ENCODE measurements around the gene LHFPL5.

LHFPL5 gene

DNA sequence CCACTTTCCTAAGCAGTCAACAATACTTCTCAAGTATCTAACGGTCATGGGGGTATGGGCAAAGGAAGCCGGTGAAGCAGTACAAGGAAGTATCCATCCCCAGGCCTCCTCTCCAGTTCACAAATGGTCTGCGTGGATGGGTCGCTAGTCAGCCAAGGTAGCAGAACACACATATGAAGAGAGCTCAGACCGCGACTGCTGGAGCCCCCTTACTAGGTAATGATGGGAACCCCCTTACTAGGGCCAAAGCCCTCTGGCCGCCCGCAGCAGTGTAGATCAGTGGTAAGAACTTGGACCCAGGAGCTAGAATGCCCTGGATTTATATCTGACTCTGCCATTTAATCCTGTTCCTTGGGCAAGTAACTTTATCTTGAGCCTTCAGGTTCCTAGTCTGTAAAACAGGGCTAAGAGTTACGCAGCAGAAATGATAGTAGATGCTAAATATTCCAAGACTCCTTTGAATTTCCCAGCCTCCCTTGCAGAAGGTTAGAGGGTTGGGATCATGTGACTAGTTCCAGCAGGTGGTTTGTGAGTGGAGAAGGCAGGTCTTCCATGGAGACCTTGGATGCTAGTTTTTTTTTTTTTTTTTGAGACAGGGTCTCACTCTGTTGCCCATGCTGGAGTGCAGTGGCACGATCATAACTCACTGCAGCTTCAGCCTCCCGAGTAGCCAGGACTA is 30.9 kb upstream of the LHFPL5 start:
- no peaks in the 10 kb centered on the region for H3K27me3 ChIP-seq (ENCODE audit: insufficient read depth, poor library complexity, severe bottlenecking)

DNA sequence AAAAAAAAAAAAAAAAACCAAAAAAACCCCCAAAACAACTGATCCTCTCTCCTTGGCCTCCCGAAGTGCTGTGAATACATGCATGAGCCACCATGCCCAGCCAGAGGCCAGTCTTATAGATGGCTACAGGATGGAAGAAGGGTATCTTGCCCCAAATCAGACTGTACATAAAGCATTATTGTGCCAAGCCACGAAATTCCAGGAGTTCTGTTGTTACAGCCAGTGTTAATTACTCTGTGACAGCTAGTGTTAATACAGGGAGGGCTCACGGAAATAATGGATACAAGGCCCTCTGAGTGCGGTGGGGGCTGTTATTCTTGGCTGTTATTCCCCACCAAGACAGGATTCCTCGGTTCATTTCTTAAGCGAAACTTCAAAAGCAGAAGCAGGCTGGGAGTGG is 30.1 kb upstream of the LHFPL5 start:
- no peak overlapping the region for H3K27ac ChIP-seq (replicated peaks)
- TF ChIP-seq, protein P1, sequence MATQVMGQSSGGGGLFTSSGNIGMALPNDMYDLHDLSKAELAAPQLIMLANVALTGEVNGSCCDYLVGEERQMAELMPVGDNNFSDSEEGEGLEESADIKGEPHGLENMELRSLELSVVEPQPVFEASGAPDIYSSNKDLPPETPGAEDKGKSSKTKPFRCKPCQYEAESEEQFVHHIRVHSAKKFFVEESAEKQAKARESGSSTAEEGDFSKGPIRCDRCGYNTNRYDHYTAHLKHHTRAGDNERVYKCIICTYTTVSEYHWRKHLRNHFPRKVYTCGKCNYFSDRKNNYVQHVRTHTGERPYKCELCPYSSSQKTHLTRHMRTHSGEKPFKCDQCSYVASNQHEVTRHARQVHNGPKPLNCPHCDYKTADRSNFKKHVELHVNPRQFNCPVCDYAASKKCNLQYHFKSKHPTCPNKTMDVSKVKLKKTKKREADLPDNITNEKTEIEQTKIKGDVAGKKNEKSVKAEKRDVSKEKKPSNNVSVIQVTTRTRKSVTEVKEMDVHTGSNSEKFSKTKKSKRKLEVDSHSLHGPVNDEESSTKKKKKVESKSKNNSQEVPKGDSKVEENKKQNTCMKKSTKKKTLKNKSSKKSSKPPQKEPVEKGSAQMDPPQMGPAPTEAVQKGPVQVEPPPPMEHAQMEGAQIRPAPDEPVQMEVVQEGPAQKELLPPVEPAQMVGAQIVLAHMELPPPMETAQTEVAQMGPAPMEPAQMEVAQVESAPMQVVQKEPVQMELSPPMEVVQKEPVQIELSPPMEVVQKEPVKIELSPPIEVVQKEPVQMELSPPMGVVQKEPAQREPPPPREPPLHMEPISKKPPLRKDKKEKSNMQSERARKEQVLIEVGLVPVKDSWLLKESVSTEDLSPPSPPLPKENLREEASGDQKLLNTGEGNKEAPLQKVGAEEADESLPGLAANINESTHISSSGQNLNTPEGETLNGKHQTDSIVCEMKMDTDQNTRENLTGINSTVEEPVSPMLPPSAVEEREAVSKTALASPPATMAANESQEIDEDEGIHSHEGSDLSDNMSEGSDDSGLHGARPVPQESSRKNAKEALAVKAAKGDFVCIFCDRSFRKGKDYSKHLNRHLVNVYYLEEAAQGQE (IDR thresholded peaks at IDR 0.05; ENCODE audit: insufficient replicate concordance, low read depth), result no peak
- TF ChIP-seq SPI1 (IDR thresholded peaks at IDR 0.05; ENCODE audit: borderline replicate concordance, low read depth), result no peak
- TF ChIP-seq POLR2AphosphoS5 (IDR thresholded peaks at IDR 0.05; ENCODE audit: low read depth), result no peak
- TF ChIP-seq, protein P2, sequence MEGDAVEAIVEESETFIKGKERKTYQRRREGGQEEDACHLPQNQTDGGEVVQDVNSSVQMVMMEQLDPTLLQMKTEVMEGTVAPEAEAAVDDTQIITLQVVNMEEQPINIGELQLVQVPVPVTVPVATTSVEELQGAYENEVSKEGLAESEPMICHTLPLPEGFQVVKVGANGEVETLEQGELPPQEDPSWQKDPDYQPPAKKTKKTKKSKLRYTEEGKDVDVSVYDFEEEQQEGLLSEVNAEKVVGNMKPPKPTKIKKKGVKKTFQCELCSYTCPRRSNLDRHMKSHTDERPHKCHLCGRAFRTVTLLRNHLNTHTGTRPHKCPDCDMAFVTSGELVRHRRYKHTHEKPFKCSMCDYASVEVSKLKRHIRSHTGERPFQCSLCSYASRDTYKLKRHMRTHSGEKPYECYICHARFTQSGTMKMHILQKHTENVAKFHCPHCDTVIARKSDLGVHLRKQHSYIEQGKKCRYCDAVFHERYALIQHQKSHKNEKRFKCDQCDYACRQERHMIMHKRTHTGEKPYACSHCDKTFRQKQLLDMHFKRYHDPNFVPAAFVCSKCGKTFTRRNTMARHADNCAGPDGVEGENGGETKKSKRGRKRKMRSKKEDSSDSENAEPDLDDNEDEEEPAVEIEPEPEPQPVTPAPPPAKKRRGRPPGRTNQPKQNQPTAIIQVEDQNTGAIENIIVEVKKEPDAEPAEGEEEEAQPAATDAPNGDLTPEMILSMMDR (IDR thresholded peaks at IDR 0.05; ENCODE audit: insufficient read depth, low read length), result no peak
- no peak for TF ChIP-seq GABPA (IDR thresholded peaks at IDR 0.05; ENCODE audit: low read depth)
- no peaks in the 10 kb centered on the region for H3K27me3 ChIP-seq (ENCODE audit: insufficient read depth, poor library complexity, severe bottlenecking)
- DNase-seq (ENCODE audit: low read depth in 1 of 2, low spot score in 1 of 2), result no peak
- H3K4me3 ChIP-seq (replicated peaks; ENCODE audit: insufficient read depth, low read length), result no peak overlapping the region

More for the DNA sequence above, 30.9 kb upstream of the LHFPL5 start:
- Histone ChIP-seq H3K27ac (replicated peaks) (no peak overlapping the region), H3K4me3 (replicated peaks; ENCODE audit: insufficient read depth, low read length) (no peak overlapping the region)
- no peak for DNase-seq (ENCODE audit: low read depth in 1 of 2, low spot score in 1 of 2)
- TF ChIP-seq GABPA (IDR thresholded peaks at IDR 0.05; ENCODE audit: low read depth) (no peak), POLR2AphosphoS5 (IDR thresholded peaks at IDR 0.05; ENCODE audit: low read depth) (no peak), SPI1 (IDR thresholded peaks at IDR 0.05; ENCODE audit: borderline replicate concordance, low read depth) (no peak)
- TF ChIP-seq, protein P1 (IDR thresholded peaks at IDR 0.05; ENCODE audit: insufficient replicate concordance, low read depth), result no peak
- TF ChIP-seq, protein P2 (IDR thresholded peaks at IDR 0.05; ENCODE audit: insufficient read depth, low read length), result no peak

DNA sequence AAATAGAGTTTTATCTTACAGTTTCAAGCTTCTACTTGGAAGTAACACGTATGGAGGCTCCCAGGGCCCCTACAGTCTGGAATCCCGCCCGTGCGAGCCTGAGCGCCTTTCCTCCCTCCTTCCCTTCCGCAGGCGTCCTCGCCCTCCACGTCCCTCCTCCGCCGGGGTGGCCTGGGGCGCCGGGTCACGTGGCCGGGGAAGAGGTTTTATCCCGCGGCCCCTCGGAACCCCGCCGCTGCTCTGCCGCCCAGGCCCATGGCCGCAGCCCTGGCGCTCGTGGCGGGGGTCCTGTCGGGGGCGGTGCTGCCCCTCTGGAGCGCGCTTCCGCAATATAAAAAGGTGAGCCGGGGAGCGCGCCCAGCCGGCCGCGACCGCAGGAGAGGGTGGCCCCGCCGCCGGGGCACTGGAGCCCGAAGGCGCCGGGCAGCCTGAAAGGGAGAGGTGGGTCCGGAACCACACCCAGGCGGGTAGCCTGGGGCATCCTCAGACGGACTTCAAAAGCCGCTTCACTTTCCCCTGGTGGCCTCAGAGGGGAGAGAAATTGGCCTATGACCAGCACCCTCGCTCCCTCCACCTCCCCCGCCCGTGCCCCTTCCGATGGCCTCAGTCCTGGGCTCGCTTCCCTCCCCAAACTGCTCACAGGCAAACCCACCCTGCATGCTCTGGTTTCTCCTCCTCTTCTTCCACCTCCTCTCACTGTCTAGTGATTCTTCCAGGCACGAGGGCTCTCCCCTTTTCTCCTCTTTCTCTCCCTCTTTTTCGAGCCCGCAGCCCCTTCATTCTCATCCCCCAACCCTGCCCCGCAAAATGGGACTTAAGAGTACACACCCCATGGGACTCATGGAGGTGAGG is 28.6 kb upstream of the LHFPL5 start, which contains the start of gene CLPSL2:
TSS of gene CLPSL2 (plus strand) at position 235 of the 852 bp plus-strand sequence. CDS start at position 256, 21 bp downstream.
- TF ChIP-seq, protein P1 (IDR thresholded peaks at IDR 0.05; ENCODE audit: insufficient replicate concordance, low read depth), result no peak
- TF ChIP-seq POLR2AphosphoS5 (IDR thresholded peaks at IDR 0.05; ENCODE audit: low read depth) (no peak), SPI1 (IDR thresholded peaks at IDR 0.05; ENCODE audit: borderline replicate concordance, low read depth) (peak; percentile 17; the same call in 1 of the 2 replicates), GABPA (IDR thresholded peaks at IDR 0.05; ENCODE audit: low read depth) (no peak)
- TF ChIP-seq, protein P2 (IDR thresholded peaks at IDR 0.05; ENCODE audit: insufficient read depth, low read length), result no peak
- no peak for DNase-seq (ENCODE audit: low read depth in 1 of 2, low spot score in 1 of 2)
- Histone ChIP-seq H3K27me3 (ENCODE audit: insufficient read depth, poor library complexity, severe bottlenecking) (no peaks in the 10 kb centered on the region), H3K27ac (replicated peaks) (no peak within 1 kb of the TSS), H3K4me3 (replicated peaks; ENCODE audit: insufficient read depth, low read length) (peak within 1 kb of the TSS; percentile 51)

Data from HL-60 (cell line).